GM12872 (cell line): ENCODE results near the gene DYNC2H1.

Source experiments
- CTCF ChIP-seq: IDR thresholded peaks from 3 replicates; pipeline ENCODE4 v1.5.1; 2011; ENCODE audit warnings: low read depth, mild to moderate bottlenecking, low read length, moderate library complexity; ENCODE audit not compliant: insufficient read depth

The DYNC2H1 gene

GRCh38 chr11:103344886-103345285 is 235.7 kb downstream of the DYNC2H1 start:
- TF ChIP-seq CTCF: no peak

GRCh38 chr11:103349595-103349994 is 240.4 kb downstream of the DYNC2H1 start:
- no peak for TF ChIP-seq CTCF

- TF ChIP-seq CTCF: no peak
Measured at GRCh38 chr11:103354656-103355055, 245.4 kb downstream of the DYNC2H1 start.

GRCh38 chr11:103358251-103358650 is 249.0 kb downstream of the DYNC2H1 start:
- no peak for TF ChIP-seq CTCF

GRCh38 chr11:103359216-103359615 is 250.0 kb downstream of the DYNC2H1 start:
- no peak for TF ChIP-seq CTCF

GRCh38 chr11:103364687-103365086 is 255.5 kb downstream of the DYNC2H1 start:
- TF ChIP-seq CTCF: no peak

- TF ChIP-seq CTCF: no peak
Measured at GRCh38 chr11:103367650-103368049, 258.4 kb downstream of the DYNC2H1 start.

- no peak for TF ChIP-seq CTCF
Measured at GRCh38 chr11:103368145-103368544, 258.9 kb downstream of the DYNC2H1 start.
